Keratinocyte (primary cell): ENCODE data around the gene PTOV1.

Source experiments
- EZH2 ChIP-seq: IDR thresholded peaks from one replicate; pipeline ENCODE4 v1.6.1; 2012; ENCODE audit warnings: inconsistent platforms, mild to moderate bottlenecking, low read length, moderate library complexity
- TF ChIP-seq, protein P1 (sequence below), 3 experiments: IDR thresholded peaks in 1 of 3; conservative IDR thresholded peaks in 1 of 3; optimal IDR thresholded peaks in 1 of 3; 2 replicates in 2 of 3; 3 replicates in 1 of 3; pipeline versions ENCODE3 to v1.5.1; 2011; ENCODE audit warnings: low read length in 3 of 3, mild to moderate bottlenecking in 3 of 3, moderate library complexity in 2 of 3, control low read depth in 1 of 3, inconsistent platforms in 1 of 3; ENCODE audit not compliant: insufficient read depth in 2 of 3; ENCODE audit errors: extremely low read depth in 1 of 3

- TF ChIP-seq, protein P1, sequence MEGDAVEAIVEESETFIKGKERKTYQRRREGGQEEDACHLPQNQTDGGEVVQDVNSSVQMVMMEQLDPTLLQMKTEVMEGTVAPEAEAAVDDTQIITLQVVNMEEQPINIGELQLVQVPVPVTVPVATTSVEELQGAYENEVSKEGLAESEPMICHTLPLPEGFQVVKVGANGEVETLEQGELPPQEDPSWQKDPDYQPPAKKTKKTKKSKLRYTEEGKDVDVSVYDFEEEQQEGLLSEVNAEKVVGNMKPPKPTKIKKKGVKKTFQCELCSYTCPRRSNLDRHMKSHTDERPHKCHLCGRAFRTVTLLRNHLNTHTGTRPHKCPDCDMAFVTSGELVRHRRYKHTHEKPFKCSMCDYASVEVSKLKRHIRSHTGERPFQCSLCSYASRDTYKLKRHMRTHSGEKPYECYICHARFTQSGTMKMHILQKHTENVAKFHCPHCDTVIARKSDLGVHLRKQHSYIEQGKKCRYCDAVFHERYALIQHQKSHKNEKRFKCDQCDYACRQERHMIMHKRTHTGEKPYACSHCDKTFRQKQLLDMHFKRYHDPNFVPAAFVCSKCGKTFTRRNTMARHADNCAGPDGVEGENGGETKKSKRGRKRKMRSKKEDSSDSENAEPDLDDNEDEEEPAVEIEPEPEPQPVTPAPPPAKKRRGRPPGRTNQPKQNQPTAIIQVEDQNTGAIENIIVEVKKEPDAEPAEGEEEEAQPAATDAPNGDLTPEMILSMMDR (optimal IDR thresholded peaks at IDR 0.05 in 1 of 3, IDR thresholded peaks at IDR 0.05 in 1 of 3, conservative IDR thresholded peaks at IDR 0.05 in 1 of 3; ENCODE audit: extremely low read depth in 1 of 3, insufficient read depth in 2 of 3, low read length in 3 of 3): no peak
- TF ChIP-seq EZH2: no peak
Observed at GRCh38 chr19:49906879-49907564, 56.1 kb downstream of the PTOV1 start.
